PFSK-1 (cell line): Measurements from ENCODE around the gene SPATS2L.

Source experiments
- POLR2AphosphoS5 ChIP-seq: IDR thresholded peaks from 2 replicates; pipeline ENCODE4 v1.6.1; 2012; ENCODE audit warnings: low read depth, mild to moderate bottlenecking, control low read depth, low read length, moderate library complexity
- TAF1 ChIP-seq: IDR thresholded peaks from 2 replicates; pipeline ENCODE4 v1.6.1; 2012; ENCODE audit warnings: low read length, control low read depth, borderline replicate concordance; ENCODE audit not compliant: insufficient read depth

GRCh38 chr2:200267350-200267749 lies 39.1 kb upstream of the SPATS2L start:
- TF ChIP-seq POLR2AphosphoS5: no peak
- no peak for TF ChIP-seq TAF1
